Right atrium auricular region (tissue), 2 donors: ENCODE results near the gene GASK1A. TPM values are rescaled to one million over a fixed set of nuclear protein-coding genes. Genes with fewer than 3 reads are reported as not detected.

ENCODE experiments used
- DNase-seq: peaks from one replicate; pipeline ENCODE4 v3.0.0-alpha.2; 2019; ENCODE audit warnings: low spot score
- H3K27ac ChIP-seq, 2 donors: fragments of 200-600 bp; sonication (generic); 1 replicate in 1 of 2; 2 replicates in 1 of 2; pipeline ENCODE4 v1.5.1; 2016 to 2019
- H3K27me3 ChIP-seq, 2 donors: fragments of 200-600 bp; sonication (generic); one replicate each; pipeline versions ENCODE4 v1.5.1 to v1.6.0; 2017 to 2019
- H3K36me3 ChIP-seq: fragments of 200-600 bp; sonication (generic); one replicate; pipeline ENCODE4 v1.5.1; 2016
- H3K4me1 ChIP-seq, 2 donors: fragments of 200-600 bp; sonication (generic); one replicate each; pipeline versions ENCODE4 v1.5.1 to v1.6.0; 2017 to 2019
- H3K4me3 ChIP-seq, 2 donors: fragments of 200-600 bp; sonication (generic); 1 replicate in 1 of 2; 2 replicates in 1 of 2; pipeline ENCODE4 v1.5.1; 2017 to 2019; ENCODE audit warnings: mild to moderate bottlenecking in 1 of 2, moderate library complexity in 1 of 2
- H3K9me3 ChIP-seq, 2 donors: fragments of 200-600 bp; sonication (generic); one replicate each; pipeline ENCODE4 v1.5.1; 2019
- CTCF ChIP-seq, 2 donors: fragments of 200-600 bp; sonication (generic); IDR thresholded peaks; one replicate each; pipeline ENCODE4 v1.5.1; 2019; ENCODE audit warnings: antibody characterized with exemption in 2 of 2
- total RNA-seq, 2 donors: library from RNA; depleted of rRNA; stranded (reverse); fragments of >200 nt; gene quantifications; one replicate each; pipeline ENCODE4 v1.1.0, GENCODE V29; 2016

GASK1A gene
- total RNA-seq, 2 donors from 2014 or later: 1.5 to 2.1 TPM

GRCh38 chr3:43022121-43022520 lies 43.0 kb downstream of the GASK1A start:
- Histone ChIP-seq H3K36me3 (no peaks in the 10 kb centered on the region), H3K9me3 (no peaks in the 10 kb centered on the region), H3K4me1 (peaks cover 0 to 4% of the 10 kb centered on the region in 2 donors), H3K27ac (no peak overlapping the region), H3K4me3 (no peak overlapping the region), H3K27me3 (no peaks in the 10 kb centered on the region)
- TF ChIP-seq CTCF (IDR thresholded peaks at IDR 0.05): no peak
- DNase-seq: no peak

GRCh38 chr3:43023066-43023465 lies 44.0 kb downstream of the GASK1A start:
- H3K36me3 ChIP-seq: no peaks in the 10 kb centered on the region
- no peak for DNase-seq
- no peak overlapping the region for H3K4me3 ChIP-seq
- no peak overlapping the region for H3K27ac ChIP-seq
- TF ChIP-seq CTCF (IDR thresholded peaks at IDR 0.05): no peak
- H3K9me3 ChIP-seq: no peaks in the 10 kb centered on the region
- H3K27me3 ChIP-seq: no peaks in the 10 kb centered on the region
- H3K4me1 ChIP-seq: peaks cover 0 to 4% of the 10 kb centered on the region in 2 donors

- Histone ChIP-seq H3K4me3 (no peak overlapping the region), H3K4me1 (peaks cover 0 to 4% of the 10 kb centered on the region in 2 donors), H3K9me3 (no peaks in the 10 kb centered on the region), H3K36me3 (no peaks in the 10 kb centered on the region), H3K27me3 (no peaks in the 10 kb centered on the region), H3K27ac (no peak overlapping the region)
- TF ChIP-seq CTCF (IDR thresholded peaks at IDR 0.05): no peak
- DNase-seq: no peak
These were observed 44.6 kb downstream of the GASK1A start for GRCh38 chr3:43023746-43024145.

- H3K36me3 ChIP-seq: no peaks in the 10 kb centered on the region
- H3K27me3 ChIP-seq: no peaks in the 10 kb centered on the region
- no peak for TF ChIP-seq CTCF (IDR thresholded peaks at IDR 0.05)
- H3K27ac ChIP-seq: no peak overlapping the region
- no peak overlapping the region for H3K4me3 ChIP-seq
- H3K4me1 ChIP-seq: peaks cover 0 to 2% of the 10 kb centered on the region in 2 donors
- DNase-seq: no peak
- H3K9me3 ChIP-seq: no peaks in the 10 kb centered on the region
These were observed 45.2 kb downstream of the GASK1A start for GRCh38 chr3:43024181-43024885.

- H3K27ac ChIP-seq: no peak overlapping the region
- DNase-seq: no peak
- H3K27me3 ChIP-seq: no peaks in the 10 kb centered on the region
- H3K4me1 ChIP-seq: no peaks in the 10 kb centered on the region
- H3K4me3 ChIP-seq: no peak overlapping the region
- H3K9me3 ChIP-seq: no peaks in the 10 kb centered on the region
- TF ChIP-seq CTCF (IDR thresholded peaks at IDR 0.05): no peak
- H3K36me3 ChIP-seq: no peaks in the 10 kb centered on the region
These were observed 46.3 kb downstream of the GASK1A start for GRCh38 chr3:43025423-43025822.

- H3K4me3 ChIP-seq: no peak overlapping the region
- H3K27ac ChIP-seq: no peak overlapping the region
- H3K9me3 ChIP-seq: no peaks in the 10 kb centered on the region
- H3K4me1 ChIP-seq: no peaks in the 10 kb centered on the region
- no peak for TF ChIP-seq CTCF (IDR thresholded peaks at IDR 0.05)
- no peaks in the 10 kb centered on the region for H3K27me3 ChIP-seq
- H3K36me3 ChIP-seq: no peaks in the 10 kb centered on the region
- DNase-seq: no peak
These were observed 48.9 kb downstream of the GASK1A start for GRCh38 chr3:43028001-43028400.
